Transverse colon (tissue), 4 donors: Measurements from ENCODE around the gene FBXO36. TPM values are rescaled to one million over a fixed set of nuclear protein-coding genes. Genes with fewer than 3 reads are reported as not detected.

ENCODE experiments used
- DNase-seq: peaks from one replicate; pipeline ENCODE4 v3.0.0-alpha.2; 2019
- H3K27ac ChIP-seq, 4 donors: fragments of 200-600 bp; sonication (generic); 2 replicates each; pipeline ENCODE4 v1.5.1; 2016 to 2018; ENCODE audit warnings: inconsistent platforms in 4 of 4
- H3K27me3 ChIP-seq: fragments of 200-600 bp; sonication (generic); 2 replicates; pipeline ENCODE4 v1.5.1; 2017; ENCODE audit warnings: inconsistent platforms
- H3K36me3 ChIP-seq, 4 donors: fragments of 200-600 bp; sonication (generic); 2 replicates each; pipeline ENCODE4 v1.5.1; 2017 to 2019; ENCODE audit warnings: inconsistent platforms in 4 of 4
- H3K4me1 ChIP-seq, 4 donors: fragments of 200-600 bp; sonication (generic); 2 replicates each; pipeline ENCODE4 v1.5.1; 2017 to 2020; ENCODE audit warnings: inconsistent platforms in 4 of 4
- H3K4me3 ChIP-seq, 4 donors: fragments of 200-600 bp; sonication (generic); 1 replicate in 1 of 4; 2 replicates in 3 of 4; pipeline versions ENCODE4 v1.5.1 to v1.6.1; 2017 to 2019; ENCODE audit warnings: inconsistent platforms in 4 of 4
- H3K9me3 ChIP-seq, 2 donors: fragments of 200-600 bp; sonication (generic); 2 replicates each; pipeline ENCODE4 v1.5.1; 2017 to 2019; ENCODE audit warnings: inconsistent platforms in 2 of 2
- CTCF ChIP-seq, 5 experiments: fragments of 200-600 bp in 3 of 5; fragments of 450-650 bp in 2 of 5; sonication (generic) in 3 of 5; IDR thresholded peaks; 1 replicate in 2 of 5; 2 replicates in 3 of 5; pipeline ENCODE4 v1.5.1; 2016 to 2017; ENCODE audit warnings: antibody characterized with exemption in 5 of 5, inconsistent platforms in 3 of 5, mild to moderate bottlenecking in 2 of 5, moderate library complexity in 1 of 5
- EP300 ChIP-seq: sonication (generic); formaldehyde crosslinking; IDR thresholded peaks from one replicate; pipeline ENCODE4 v1.6.1; 2017; ENCODE audit warnings: antibody characterized with exemption, low read depth
- POLR2A ChIP-seq: fragments of 450-650 bp; IDR thresholded peaks from one replicate; pipeline ENCODE4 v1.6.1; 2016; ENCODE audit warnings: antibody characterized with exemption, mild to moderate bottlenecking, moderate library complexity
- POLR2AphosphoS5 ChIP-seq, 3 donors: sonication (generic); formaldehyde crosslinking; IDR thresholded peaks; one replicate each; pipeline ENCODE4 v1.6.1; 2016; ENCODE audit warnings: antibody characterized with exemption in 3 of 3
- WGBS, 2 donors: methylation state at CpG; one replicate each; pipeline ENCODE4 v1.1.5; 2018; ENCODE audit warnings: low coverage in 1 of 2; 5-methylcytosine and 5-hydroxymethylcytosine counted together
- in situ Hi-C, 4 donors: fragments of 200-750 bp; cut with MboI; loops; one replicate each; pipeline versions ENCODE4 v1.15.0 to v1.15.1; 2017; ENCODE audit warnings: low sequenced_read_pairs in 3 of 4, low pct_ligation_motif_present in 1 of 4, low pct_unique_long_range_greater_than_20kb in 1 of 4
- intact Hi-C: fragments of 100-400 bp; cut with DNase I; formaldehyde crosslinking; loops from one replicate; pipeline ENCODE4 v1.15.1; 2023; ENCODE audit warnings: low total_unique reads
- total RNA-seq, 4 donors: library from RNA; depleted of rRNA; stranded (reverse); fragments of >200 nt; gene quantifications; one replicate each; pipeline ENCODE4 v1.1.0, GENCODE V29; 2016

The FBXO36 gene
- total RNA-seq, 4 donors from 2014 or later: 0.60 to 2.1 (median 1.3) TPM

DNA sequence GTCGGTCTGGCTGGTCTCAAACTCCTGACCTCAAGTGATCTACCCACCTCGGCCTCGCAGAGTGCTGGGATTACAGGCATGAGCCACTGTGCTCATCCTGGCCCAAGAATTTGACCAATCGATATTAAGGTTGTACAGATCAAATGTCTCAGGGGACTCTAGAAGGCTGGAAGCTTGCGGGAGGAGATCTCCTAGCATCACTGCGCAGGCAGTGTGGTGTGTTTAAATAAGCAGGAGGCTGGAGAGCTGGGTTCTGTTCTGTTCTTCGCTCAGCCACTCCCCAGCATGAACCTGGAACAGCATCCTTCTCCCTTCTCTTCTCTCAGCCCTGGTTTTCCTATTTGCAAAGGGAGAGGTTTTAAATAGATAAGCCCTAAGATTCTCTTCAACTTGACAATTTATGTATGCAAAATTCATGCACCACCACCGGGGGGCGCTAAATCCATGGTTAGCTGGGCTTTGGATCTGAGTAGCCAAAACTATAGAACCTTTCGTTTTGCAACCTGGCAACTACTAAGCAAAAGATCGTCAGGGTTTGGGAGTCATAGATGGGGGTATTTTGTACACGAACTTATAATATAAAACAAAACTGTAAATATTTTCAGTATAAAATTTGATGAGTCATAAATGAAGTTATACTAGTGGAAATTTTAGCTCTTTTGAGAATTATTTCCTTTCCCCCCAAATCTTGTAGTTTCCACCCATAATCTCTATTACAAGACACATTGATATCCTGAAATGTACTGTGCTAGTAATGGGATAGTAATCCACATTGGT, 85.8 kb downstream of the FBXO36 start:
- Histone ChIP-seq H3K27me3 (no peaks in the 10 kb centered on the region), H3K4me1 (peaks cover 0 to 7% (median 3%) of the 10 kb centered on the region in 4 donors), H3K9me3 (no peaks in the 10 kb centered on the region), H3K27ac (no peak overlapping the region), H3K36me3 (no peaks in the 10 kb centered on the region), H3K4me3 (no peak overlapping the region)
- in situ Hi-C loops: loop anchor here (5.0 to 25.0 kb wide), 4 partner anchors 147 to 607 kb away; no protein-coding TSS in a partner anchor
- WGBS, 2 donors: 6 to 50% methylated on average over 6 to 12 of the region's 12 CpGs
- TF ChIP-seq CTCF (IDR thresholded peaks at IDR 0.05) (peak; percentile 78 to 85 (median 83)), POLR2A (no peak)
- intact Hi-C loops: loop anchor here (5.0 kb wide), 1 partner anchor 154 kb away; no protein-coding TSS in a partner anchor
- DNase-seq: peak; percentile 84

- TF ChIP-seq CTCF (IDR thresholded peaks at IDR 0.05) (no peak), EP300 (no peak), POLR2A (no peak), POLR2AphosphoS5 (IDR thresholded peaks at IDR 0.05) (no peak)
- Histone ChIP-seq H3K4me1 (peaks cover 0 to 7% (median 3%) of the 10 kb centered on the region in 4 donors), H3K36me3 (no peaks in the 10 kb centered on the region), H3K4me3 (no peak overlapping the region), H3K9me3 (no peaks in the 10 kb centered on the region), H3K27me3 (no peaks in the 10 kb centered on the region), H3K27ac (no peak overlapping the region)
- intact Hi-C loops (loop anchor here (5.0 kb wide), 1 partner anchor 154 kb away; no protein-coding TSS in a partner anchor), in situ Hi-C loops (loop anchor here (5.0 to 25.0 kb wide), 4 partner anchors 146 to 606 kb away; no protein-coding TSS in a partner anchor)
- 80 to 92% methylated on average over 1 of the region's 1 CpG for WGBS, 2 donors
- DNase-seq: no peak
Measured at GRCh38 chr2:230008708-230009066, 86.4 kb downstream of the FBXO36 start.

DNA sequence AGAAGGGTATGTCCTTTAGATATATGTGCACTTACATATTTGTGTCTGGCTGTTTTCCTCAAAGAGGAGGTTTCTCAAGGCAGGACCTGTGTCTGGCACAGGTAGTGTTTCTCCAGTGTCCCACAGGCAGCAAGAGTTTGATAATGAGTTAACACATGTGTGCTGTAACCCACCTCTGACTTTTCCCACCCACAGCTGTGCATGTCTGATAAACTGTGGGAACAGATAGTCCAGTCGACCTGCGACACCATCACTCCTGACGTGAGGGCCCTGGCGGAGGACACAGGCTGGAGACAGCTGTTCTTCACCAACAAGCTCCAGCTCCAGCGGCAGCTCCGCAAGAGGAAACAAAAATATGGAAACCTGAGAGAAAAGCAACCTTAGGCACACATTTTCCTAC, 88.2 kb downstream of the FBXO36 start:
- Histone ChIP-seq H3K27me3 (no peaks in the 10 kb centered on the region), H3K9me3 (no peaks in the 10 kb centered on the region), H3K27ac (no peak overlapping the region), H3K4me3 (no peak overlapping the region), H3K36me3 (no peaks in the 10 kb centered on the region), H3K4me1 (peaks cover 0 to 7% (median 3%) of the 10 kb centered on the region in 4 donors)
- no peak for DNase-seq
- TF ChIP-seq EP300 (no peak), CTCF (IDR thresholded peaks at IDR 0.05) (no peak), POLR2AphosphoS5 (IDR thresholded peaks at IDR 0.05) (no peak), POLR2A (no peak)
- intact Hi-C loops: no loop called here
- in situ Hi-C loops: loop anchor here in 2 of 4 donors (25.0 kb wide), 1 partner anchor 602 kb away; no protein-coding TSS in a partner anchor
- WGBS, 2 donors: 96% methylated on average over 6 of the region's 6 CpGs; no CpG with 5 or more reads in 1 of the 2 donors

- no peak for TF ChIP-seq POLR2A
- no peak for TF ChIP-seq EP300
- TF ChIP-seq CTCF (IDR thresholded peaks at IDR 0.05): no peak
- TF ChIP-seq POLR2AphosphoS5 (IDR thresholded peaks at IDR 0.05): no peak
- H3K4me1 ChIP-seq: peaks cover 0 to 7% (median 3%) of the 10 kb centered on the region in 4 donors
- intact Hi-C loops (no loop called here), in situ Hi-C loops (loop anchor here in 2 of 4 donors (25.0 kb wide), 1 partner anchor 601 kb away; no protein-coding TSS in a partner anchor)
- no peak overlapping the region for H3K27ac ChIP-seq
- no peak overlapping the region for H3K4me3 ChIP-seq
- no peak for DNase-seq
- H3K36me3 ChIP-seq: no peaks in the 10 kb centered on the region
- H3K27me3 ChIP-seq: no peaks in the 10 kb centered on the region
- H3K9me3 ChIP-seq: no peaks in the 10 kb centered on the region
- 85 to 100% methylated on average over 1 of the region's 1 CpG for WGBS, 2 donors
Measured at GRCh38 chr2:230011617-230012016, 89.3 kb downstream of the FBXO36 start.
